Body of pancreas (tissue), 4 donors: Measurements from ENCODE around the gene CAMTA1. TPM values are rescaled to one million over a fixed set of nuclear protein-coding genes. Genes with fewer than 3 reads are reported as not detected.

Source experiments
- ATAC-seq: fragments of 150-250 bp; one replicate; pipeline ENCODE4 v1.9.1; 2016
- DNase-seq, 4 donors: peaks; one replicate each; pipeline ENCODE4 v3.0.0-alpha.2; 2019
- H3K27ac ChIP-seq, 4 donors: fragments of 200-600 bp; sonication (generic); 1 replicate in 3 of 4; 2 replicates in 1 of 4; pipeline versions ENCODE4 v1.5.1 to v1.6.1; 2016 to 2019; ENCODE audit warnings: mild to moderate bottlenecking in 1 of 4, mixed read lengths in 1 of 4, moderate library complexity in 1 of 4
- H3K27me3 ChIP-seq, 2 donors: fragments of 200-600 bp; sonication (generic); one replicate each; pipeline ENCODE4 v1.6.0; 2016; ENCODE audit warnings: mild to moderate bottlenecking in 1 of 2
- H3K36me3 ChIP-seq, 2 donors: fragments of 200-600 bp; sonication (generic); replicated peaks in 1 of 2; 2 replicates each; pipeline ENCODE4 v1.5.1; 2016; ENCODE audit warnings: low read depth in 2 of 2; ENCODE audit not compliant: insufficient read depth in 1 of 2
- H3K4me1 ChIP-seq: fragments of 200-600 bp; sonication (generic); one replicate; pipeline ENCODE4 v1.6.0; 2016
- H3K4me3 ChIP-seq, 2 donors: fragments of 200-600 bp; sonication (generic); 1 replicate in 1 of 2; 2 replicates in 1 of 2; pipeline ENCODE4 v1.5.1; 2016 to 2019
- H3K9me3 ChIP-seq, 3 donors: fragments of 200-600 bp; sonication (generic); 1 replicate in 2 of 3; 2 replicates in 1 of 3; pipeline ENCODE4 v1.5.1; 2016
- POLR2A ChIP-seq, 3 donors: fragments of 450-650 bp; IDR thresholded peaks; one replicate each; pipeline ENCODE4 v1.6.1; 2016; ENCODE audit warnings: antibody characterized with exemption in 3 of 3, mild to moderate bottlenecking in 2 of 3
- WGBS, 2 donors: methylation state at CpG; one replicate each; pipeline ENCODE4 v1.1.5; 2017; 5-methylcytosine and 5-hydroxymethylcytosine counted together
- intact Hi-C: fragments of 100-400 bp; cut with DNase I; formaldehyde crosslinking; loops from one replicate; pipeline ENCODE4 v1.15.1; 2023
- total RNA-seq, 2 donors: library from RNA; depleted of rRNA; stranded (reverse); fragments of >200 nt; gene quantifications; one replicate each; pipeline ENCODE4 v1.1.0, GENCODE V29; 2016
- TF ChIP-seq, protein P1 (sequence below), 7 experiments: fragments of 450-650 bp in 4 of 7; fragments of 200-600 bp in 3 of 7; sonication (generic) in 3 of 7; IDR thresholded peaks; one replicate each; pipeline ENCODE4 v1.5.1; 2016 to 2019; ENCODE audit warnings: antibody characterized with exemption in 7 of 7

The CAMTA1 gene
- total RNA-seq, 2 donors from 2014 or later: 36.3 to 59.7 TPM

DNA sequence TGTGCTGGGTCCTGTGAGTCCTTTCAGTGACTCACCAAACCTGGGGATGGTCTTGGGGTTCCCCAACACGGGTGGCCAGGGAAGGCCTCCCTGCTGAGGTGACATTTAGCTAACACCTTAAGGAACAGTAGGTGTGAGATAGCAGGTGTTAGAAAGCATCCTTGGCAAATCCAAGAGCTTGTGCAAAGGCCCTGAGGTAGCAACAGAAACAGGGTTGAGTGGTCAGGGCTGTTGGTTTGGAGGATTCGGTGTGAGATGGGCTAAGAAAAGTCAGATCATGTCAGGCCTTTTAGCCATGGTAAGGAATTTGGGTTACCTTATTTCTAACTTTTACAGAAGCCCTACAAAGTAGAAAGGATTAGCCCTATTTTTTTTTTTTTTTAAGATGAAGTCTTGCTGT is 343.0 kb downstream of the CAMTA1 start:
- Histone ChIP-seq H3K9me3 (no peaks in the 10 kb centered on the region), H3K36me3 (no peaks in the 10 kb centered on the region), H3K27ac (no peak overlapping the region), H3K27me3 (no peaks in the 10 kb centered on the region), H3K4me1 (no peaks in the 10 kb centered on the region), H3K4me3 (no peak overlapping the region)
- ATAC-seq (no peak), DNase-seq (no peak)
- 85 to 100% methylated on average over 2 of the region's 2 CpGs for WGBS, 2 donors
- intact Hi-C loops: no loop called here
- TF ChIP-seq POLR2A (IDR thresholded peaks at IDR 0.05): no peak
- TF ChIP-seq, protein P1, sequence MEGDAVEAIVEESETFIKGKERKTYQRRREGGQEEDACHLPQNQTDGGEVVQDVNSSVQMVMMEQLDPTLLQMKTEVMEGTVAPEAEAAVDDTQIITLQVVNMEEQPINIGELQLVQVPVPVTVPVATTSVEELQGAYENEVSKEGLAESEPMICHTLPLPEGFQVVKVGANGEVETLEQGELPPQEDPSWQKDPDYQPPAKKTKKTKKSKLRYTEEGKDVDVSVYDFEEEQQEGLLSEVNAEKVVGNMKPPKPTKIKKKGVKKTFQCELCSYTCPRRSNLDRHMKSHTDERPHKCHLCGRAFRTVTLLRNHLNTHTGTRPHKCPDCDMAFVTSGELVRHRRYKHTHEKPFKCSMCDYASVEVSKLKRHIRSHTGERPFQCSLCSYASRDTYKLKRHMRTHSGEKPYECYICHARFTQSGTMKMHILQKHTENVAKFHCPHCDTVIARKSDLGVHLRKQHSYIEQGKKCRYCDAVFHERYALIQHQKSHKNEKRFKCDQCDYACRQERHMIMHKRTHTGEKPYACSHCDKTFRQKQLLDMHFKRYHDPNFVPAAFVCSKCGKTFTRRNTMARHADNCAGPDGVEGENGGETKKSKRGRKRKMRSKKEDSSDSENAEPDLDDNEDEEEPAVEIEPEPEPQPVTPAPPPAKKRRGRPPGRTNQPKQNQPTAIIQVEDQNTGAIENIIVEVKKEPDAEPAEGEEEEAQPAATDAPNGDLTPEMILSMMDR (IDR thresholded peaks at IDR 0.05): no peak

DNA sequence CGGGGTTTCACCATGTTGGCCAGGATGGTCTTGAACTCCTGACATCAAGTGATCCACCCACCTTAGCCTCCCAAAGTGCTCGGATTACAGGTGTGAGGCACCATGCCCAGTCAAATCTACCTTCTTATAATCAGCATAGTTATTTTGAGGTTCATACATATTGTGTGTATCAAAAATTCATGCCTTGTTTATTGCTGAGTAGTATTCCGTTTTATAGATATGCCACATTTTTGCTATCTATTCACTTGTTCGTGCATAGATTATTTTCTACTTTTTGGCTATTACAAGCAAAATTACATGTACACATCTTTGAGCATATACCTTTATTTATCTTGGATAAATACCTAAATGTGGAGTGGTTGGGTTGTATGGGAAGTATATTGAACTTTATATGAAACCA is 344.9 kb downstream of the CAMTA1 start:
- no peaks in the 10 kb centered on the region for H3K4me1 ChIP-seq
- H3K27ac ChIP-seq: no peak overlapping the region
- ATAC-seq: no peak
- H3K36me3 ChIP-seq: no peaks in the 10 kb centered on the region
- no peak for TF ChIP-seq POLR2A (IDR thresholded peaks at IDR 0.05)
- TF ChIP-seq, protein P1 (IDR thresholded peaks at IDR 0.05): no peak
- H3K4me3 ChIP-seq: no peak overlapping the region
- no peak for DNase-seq
- H3K27me3 ChIP-seq: no peaks in the 10 kb centered on the region
- WGBS, 2 donors: 76 to 82% methylated on average over 4 of the region's 4 CpGs
- intact Hi-C loops: no loop called here
- H3K9me3 ChIP-seq: no peaks in the 10 kb centered on the region

DNA sequence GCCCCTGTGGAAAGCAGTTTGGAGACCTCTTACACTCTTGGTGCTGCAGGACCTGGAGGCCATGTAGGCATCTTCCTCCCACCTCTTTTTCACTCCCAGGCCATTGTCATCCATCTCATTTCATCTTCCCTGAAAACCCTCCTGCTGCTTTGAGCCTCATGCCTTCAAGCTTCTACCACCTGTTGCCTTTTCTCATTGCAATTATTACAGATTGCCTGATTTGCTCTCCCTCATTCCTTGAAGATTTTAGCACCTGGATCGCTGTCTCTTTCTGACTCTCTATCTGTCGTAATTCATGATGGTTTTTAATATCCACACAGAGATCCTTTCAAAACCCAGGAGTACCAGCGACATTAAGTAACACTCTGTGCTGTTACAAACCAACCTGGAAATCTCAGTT is 350.2 kb downstream of the CAMTA1 start:
- no peak for TF ChIP-seq POLR2A (IDR thresholded peaks at IDR 0.05)
- TF ChIP-seq, protein P1 (IDR thresholded peaks at IDR 0.05): no peak
- WGBS, 2 donors: 79 to 87% methylated on average over 3 of the region's 3 CpGs
- Histone ChIP-seq H3K9me3 (no peaks in the 10 kb centered on the region), H3K27me3 (no peaks in the 10 kb centered on the region), H3K4me3 (no peak overlapping the region), H3K27ac (no peak overlapping the region), H3K4me1 (no peaks in the 10 kb centered on the region), H3K36me3 (no peaks in the 10 kb centered on the region)
- intact Hi-C loops: no loop called here
- ATAC-seq: no peak
- DNase-seq: no peak

DNA sequence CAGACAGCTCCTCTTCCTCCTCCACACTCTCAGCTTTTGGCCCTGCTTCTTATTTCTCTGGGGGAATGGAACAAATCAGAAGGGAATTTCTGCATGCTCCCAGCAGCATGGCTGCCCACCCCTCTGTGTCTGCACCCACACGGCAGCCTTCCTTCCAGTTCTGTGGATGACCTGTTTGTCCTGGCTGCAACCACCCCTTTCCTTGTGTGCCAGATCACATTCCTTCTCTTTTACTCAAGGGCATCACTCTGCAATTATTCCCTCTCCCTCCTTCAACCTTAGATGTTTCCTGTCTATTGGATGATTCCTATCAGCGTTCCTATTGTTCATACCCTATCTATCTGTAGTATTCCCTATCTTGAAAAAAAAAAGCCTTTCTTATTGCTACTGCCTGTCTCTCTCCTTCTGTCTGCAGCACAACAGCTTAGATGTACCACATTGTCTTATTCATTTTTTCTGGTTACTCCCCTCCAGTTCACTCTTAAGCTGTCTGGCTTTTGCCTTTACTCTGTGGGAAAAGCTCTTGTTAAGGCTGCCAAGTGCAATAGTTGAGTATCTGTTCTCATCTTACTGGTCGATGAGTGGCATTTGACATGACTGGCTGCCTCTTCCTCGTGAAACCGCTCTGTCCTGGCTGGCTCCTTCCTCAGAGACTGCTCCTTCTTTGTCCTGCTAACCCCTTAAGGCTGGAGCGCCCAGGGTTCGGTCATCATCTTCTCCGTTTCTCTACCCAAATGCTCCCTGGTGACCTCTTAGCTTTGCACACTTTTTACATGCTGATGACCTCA is 351.1 kb downstream of the CAMTA1 start:
- TF ChIP-seq POLR2A (IDR thresholded peaks at IDR 0.05): no peak
- TF ChIP-seq, protein P1 (IDR thresholded peaks at IDR 0.05): no peak
- DNase-seq (no peak), ATAC-seq (no peak)
- intact Hi-C loops: no loop called here
- no peak overlapping the region for H3K4me3 ChIP-seq
- no peaks in the 10 kb centered on the region for H3K9me3 ChIP-seq
- H3K27ac ChIP-seq: no peak overlapping the region
- H3K36me3 ChIP-seq: no peaks in the 10 kb centered on the region
- H3K27me3 ChIP-seq: no peaks in the 10 kb centered on the region
- H3K4me1 ChIP-seq: no peaks in the 10 kb centered on the region
- WGBS, 2 donors: 66 to 78% methylated on average over 8 of the region's 8 CpGs

DNA sequence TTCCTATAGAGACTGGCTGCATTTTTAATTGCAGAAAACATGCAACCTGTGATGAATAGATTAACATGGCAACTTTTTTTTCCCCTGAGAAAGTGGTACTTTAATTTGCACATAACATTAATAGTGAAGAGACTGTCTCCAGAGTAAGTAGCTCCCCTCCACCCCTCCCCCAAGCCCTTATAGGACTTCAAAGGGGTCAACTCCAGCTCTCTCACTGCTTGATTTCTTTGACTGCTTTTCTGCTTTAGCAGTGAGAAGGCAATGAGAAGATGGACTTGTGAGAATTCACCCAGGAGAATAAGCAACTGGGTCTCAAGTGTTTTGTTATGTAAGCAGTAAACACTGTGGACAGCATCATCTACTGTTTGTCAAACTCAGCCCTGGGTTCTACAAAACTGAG is 355.0 kb downstream of the CAMTA1 start:
- no peak for ATAC-seq
- intact Hi-C loops: no loop called here
- no peak for DNase-seq
- Histone ChIP-seq H3K36me3 (no peaks in the 10 kb centered on the region), H3K9me3 (no peaks in the 10 kb centered on the region), H3K27me3 (no peaks in the 10 kb centered on the region), H3K4me1 (no peaks in the 10 kb centered on the region), H3K4me3 (no peak overlapping the region), H3K27ac (no peak overlapping the region)
- TF ChIP-seq, protein P1 (IDR thresholded peaks at IDR 0.05): no peak
- TF ChIP-seq POLR2A (IDR thresholded peaks at IDR 0.05): no peak
